ENCODE measurements around the gene FUT7.

DNA sequence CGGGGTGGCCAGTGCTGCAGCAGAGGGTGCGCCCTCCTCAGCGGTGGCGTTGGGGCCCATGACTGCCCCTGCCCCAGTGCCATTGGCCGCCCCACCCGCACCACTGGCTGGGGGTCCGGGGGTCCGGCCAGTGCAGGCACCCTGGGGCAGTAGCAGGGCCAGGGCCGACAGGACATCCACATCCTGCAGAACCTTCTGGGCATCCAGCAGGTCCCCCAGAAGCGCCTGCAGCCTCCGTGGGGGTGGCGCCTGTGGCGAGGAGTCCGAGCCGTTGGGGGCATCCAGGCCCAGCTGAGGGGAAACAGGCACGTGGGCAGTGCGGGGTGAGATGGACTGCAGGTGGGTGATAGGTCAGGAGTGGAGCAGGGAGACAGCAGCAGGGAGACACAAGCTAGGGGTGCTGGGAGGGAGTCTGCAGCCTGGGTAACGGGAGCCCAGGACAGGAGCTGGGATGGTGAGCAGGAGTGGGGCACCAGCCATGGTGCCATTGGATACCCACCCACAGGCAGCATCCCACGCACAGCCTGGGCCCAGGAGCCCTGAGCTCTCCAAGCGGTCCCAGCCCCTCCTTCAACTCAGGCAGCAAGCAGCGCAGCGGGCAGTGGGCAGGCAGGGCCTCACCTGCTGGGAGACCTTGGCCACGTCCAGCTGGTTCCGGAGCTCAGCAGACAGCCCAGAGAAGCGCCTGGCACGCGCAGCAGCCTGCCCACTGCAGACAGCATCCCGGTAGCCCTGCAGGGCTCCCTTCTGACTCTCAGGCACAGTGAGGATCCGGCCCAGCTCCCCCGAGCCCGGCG lies 10.9 kb downstream of the FUT7 start:
- TF ChIP-seq, protein P1, sequence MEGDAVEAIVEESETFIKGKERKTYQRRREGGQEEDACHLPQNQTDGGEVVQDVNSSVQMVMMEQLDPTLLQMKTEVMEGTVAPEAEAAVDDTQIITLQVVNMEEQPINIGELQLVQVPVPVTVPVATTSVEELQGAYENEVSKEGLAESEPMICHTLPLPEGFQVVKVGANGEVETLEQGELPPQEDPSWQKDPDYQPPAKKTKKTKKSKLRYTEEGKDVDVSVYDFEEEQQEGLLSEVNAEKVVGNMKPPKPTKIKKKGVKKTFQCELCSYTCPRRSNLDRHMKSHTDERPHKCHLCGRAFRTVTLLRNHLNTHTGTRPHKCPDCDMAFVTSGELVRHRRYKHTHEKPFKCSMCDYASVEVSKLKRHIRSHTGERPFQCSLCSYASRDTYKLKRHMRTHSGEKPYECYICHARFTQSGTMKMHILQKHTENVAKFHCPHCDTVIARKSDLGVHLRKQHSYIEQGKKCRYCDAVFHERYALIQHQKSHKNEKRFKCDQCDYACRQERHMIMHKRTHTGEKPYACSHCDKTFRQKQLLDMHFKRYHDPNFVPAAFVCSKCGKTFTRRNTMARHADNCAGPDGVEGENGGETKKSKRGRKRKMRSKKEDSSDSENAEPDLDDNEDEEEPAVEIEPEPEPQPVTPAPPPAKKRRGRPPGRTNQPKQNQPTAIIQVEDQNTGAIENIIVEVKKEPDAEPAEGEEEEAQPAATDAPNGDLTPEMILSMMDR (IDR thresholded peaks at IDR 0.05), result no peak
- no peak for TF ChIP-seq POLR2A (IDR thresholded peaks at IDR 0.05)

All from lower leg skin (tissue), 3 donors.